GM12892 (cell line): ENCODE data around the gene IL1RAP.
"Not testable (repeated sequence)": the region's sequence is repeated elsewhere in the genome, so short reads cannot be mapped to it uniquely, and the experiment has no call there.

Experiments used
- DNase-seq: peaks from one replicate; pipeline ENCODE4 v3.0.0; 2011; ENCODE audit not compliant: insufficient read length
- FAIRE-seq: peaks from 2 replicates; lab custom pipeline; 2011; peaks lifted over from hg19 to GRCh38; lab: Jason Lieb, UNC
- POLR2A ChIP-seq: IDR thresholded peaks from 2 replicates; pipeline ENCODE4 v1.6.1; 2011; ENCODE audit warnings: low read depth, low read length, control low read depth
- POLR2AphosphoS5 ChIP-seq: IDR thresholded peaks from 2 replicates; pipeline ENCODE4 v1.6.1; 2011; ENCODE audit warnings: low read depth, low read length, control low read depth
- TAF1 ChIP-seq: IDR thresholded peaks from 2 replicates; pipeline ENCODE4 v1.6.1; 2011; ENCODE audit warnings: low read depth, mild to moderate bottlenecking, control low read depth, low read length, borderline replicate concordance

The IL1RAP gene

DNA sequence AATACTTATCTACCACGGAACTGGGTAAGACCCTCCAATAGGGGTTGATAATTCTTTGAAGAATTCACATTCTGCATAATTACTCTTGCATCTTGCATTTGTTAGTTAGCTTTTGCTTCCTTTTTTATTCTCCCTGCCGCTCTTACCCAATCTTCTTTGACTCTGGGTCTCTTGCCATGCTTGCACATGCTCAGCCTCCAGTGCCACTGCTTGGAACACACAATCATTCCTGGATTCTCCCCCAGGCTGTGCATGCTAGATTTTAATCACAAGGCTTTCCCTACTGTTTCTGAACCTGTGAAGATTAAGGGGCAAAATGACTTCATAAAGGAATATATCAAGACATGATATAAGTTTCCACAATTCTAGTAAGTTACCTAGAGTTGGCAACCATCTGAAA, 133.1 kb downstream of the IL1RAP start:
- FAIRE-seq (no peak), DNase-seq (no peak)
- TF ChIP-seq POLR2AphosphoS5 (no peak), TAF1 (no peak), POLR2A (no peak)

DNA sequence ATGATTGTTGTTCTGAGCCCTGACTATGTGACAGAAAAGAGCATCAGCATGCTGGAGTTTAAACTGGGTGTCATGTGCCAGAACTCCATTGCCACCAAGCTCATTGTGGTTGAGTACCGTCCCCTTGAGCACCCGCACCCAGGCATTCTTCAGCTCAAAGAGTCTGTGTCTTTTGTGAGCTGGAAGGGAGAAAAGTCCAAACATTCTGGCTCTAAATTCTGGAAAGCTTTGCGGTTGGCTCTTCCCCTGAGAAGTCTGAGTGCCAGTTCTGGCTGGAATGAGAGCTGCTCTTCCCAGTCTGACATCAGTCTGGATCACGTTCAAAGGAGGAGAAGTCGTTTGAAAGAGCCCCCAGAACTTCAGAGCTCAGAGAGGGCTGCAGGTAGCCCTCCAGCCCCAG, 142.0 kb downstream of the IL1RAP start:
- DNase-seq (no peak), FAIRE-seq (no peak)
- no peak for TF ChIP-seq TAF1
- no peak for TF ChIP-seq POLR2AphosphoS5
- TF ChIP-seq POLR2A: no peak

DNA sequence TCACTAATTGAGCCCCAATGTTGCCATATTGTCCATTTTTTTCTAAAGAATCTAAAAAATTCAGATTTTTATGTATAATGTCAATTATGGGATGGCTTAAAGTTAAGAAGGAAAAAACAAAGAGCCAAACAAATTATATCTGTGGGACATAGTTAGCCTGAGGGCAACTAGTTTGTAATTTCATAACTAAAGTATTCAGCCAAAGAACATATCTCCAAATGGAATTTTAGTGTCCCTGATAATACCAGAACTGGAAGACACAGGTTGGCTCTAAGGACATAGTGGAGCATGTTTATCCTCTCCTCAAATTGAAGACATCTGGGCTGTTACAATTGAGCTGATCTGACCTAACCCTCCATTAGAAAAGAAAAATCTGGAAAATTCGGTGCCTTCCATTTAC, 144.2 kb downstream of the IL1RAP start:
- DNase-seq (no peak), FAIRE-seq (no peak)
- TF ChIP-seq POLR2A: no peak
- no peak for TF ChIP-seq TAF1
- no peak for TF ChIP-seq POLR2AphosphoS5

DNA sequence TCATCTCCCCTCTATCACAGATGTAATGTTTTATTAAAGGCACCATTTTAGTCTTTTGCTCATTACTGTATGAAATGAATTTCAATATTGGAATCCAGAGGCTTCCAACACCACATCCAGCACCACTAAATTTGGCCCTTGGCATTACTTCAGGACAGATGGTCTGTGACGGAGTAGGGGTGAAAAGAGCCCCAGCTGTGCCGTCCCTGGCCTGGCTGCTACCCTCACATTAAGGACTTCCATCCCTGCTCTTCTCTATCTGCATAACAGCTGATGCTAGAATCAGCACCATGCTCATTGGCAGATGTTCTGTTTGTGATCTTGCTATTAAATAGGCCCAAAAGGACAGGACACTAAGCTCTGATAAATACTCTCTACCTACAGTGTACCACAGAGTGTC, 152.9 kb downstream of the IL1RAP start:
- DNase-seq: no peak
- no peak for FAIRE-seq
- TF ChIP-seq TAF1: no peak
- no peak for TF ChIP-seq POLR2AphosphoS5
- no peak for TF ChIP-seq POLR2A

DNA sequence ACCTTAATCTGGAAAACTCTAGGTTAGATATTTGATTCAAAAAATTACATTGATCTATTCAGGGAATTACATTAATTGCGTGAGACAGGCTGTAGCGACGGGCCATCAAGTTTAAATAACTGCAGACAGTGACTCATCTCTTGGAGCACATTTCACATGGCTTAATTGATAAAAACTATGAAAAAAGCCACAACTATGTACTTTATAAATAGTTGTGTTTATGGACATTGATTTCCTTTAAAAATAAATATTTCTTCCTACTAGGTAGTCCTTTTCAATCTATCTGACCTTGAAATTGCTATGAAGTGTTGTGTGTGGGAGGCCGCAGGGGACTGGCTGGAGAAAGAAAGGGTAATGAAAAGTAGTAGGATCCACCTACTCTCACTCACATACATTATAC, 157.8 kb downstream of the IL1RAP start:
- DNase-seq (no peak), FAIRE-seq (no peak)
- TF ChIP-seq POLR2A (no peak), POLR2AphosphoS5 (no peak), TAF1 (no peak)

DNA sequence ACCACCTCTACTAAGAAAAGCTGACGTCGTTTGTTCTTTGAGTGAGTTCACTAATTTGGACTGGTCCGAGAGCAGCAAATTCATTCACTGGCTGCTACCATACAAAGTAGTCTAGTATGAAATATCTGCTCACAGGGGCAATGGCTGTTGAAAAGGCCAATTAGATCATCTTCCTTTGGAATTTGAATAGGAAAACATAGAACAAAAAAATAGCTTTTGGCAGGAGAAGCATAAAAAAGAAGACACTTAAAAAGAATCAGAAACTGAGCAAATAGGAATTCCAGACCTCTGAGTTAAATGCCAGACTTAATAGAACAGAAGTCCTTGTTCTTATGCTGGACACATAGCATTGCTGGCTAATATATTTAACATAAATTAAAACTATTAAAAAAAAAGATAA, 159.3 kb downstream of the IL1RAP start:
- FAIRE-seq: no peak
- DNase-seq: no peak
- TF ChIP-seq POLR2AphosphoS5 (no peak), POLR2A (no peak), TAF1 (no peak)

DNA sequence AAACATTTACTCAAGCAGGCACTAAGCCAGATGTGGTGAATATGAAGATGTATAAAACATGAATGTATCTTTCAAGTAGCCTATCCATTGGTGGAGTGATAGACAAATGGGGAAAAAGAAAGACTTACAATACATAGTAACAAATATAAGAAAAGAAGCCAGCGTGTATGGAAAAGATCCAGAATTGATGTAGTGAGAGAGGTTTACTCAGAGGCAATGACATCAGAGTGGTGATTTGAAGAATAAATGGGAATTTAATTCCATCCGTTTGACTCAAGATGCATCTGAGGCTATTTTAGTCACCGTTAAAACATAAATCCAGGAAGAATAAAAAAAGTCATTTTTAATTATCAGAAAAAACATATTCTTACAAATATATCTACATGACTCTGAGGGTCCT, 162.6 kb downstream of the IL1RAP start:
- FAIRE-seq (no peak), DNase-seq (no peak)
- no peak for TF ChIP-seq POLR2A
- no peak for TF ChIP-seq TAF1
- TF ChIP-seq POLR2AphosphoS5: no peak

DNA sequence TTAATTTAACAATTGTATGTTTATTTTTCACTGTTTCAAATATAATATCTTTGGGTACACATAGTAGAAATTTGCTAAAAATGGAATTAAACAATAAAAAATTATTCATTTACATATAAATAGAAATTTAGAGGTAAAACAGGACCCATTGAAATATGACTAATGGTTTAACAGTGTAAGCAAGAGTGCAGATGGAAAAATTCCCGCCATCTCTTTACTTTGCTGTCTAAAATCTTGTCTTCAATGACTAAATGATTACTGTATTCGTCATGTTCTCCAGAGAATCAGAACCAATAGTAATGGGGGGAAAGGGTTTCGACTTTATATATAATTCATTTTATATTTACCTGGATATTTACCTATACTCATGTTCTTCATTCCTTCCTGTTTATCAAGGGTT, 163.1 kb downstream of the IL1RAP start:
- no peak for TF ChIP-seq POLR2AphosphoS5
- no peak for TF ChIP-seq TAF1
- no peak for TF ChIP-seq POLR2A
- FAIRE-seq: no peak
- DNase-seq: no peak

DNA sequence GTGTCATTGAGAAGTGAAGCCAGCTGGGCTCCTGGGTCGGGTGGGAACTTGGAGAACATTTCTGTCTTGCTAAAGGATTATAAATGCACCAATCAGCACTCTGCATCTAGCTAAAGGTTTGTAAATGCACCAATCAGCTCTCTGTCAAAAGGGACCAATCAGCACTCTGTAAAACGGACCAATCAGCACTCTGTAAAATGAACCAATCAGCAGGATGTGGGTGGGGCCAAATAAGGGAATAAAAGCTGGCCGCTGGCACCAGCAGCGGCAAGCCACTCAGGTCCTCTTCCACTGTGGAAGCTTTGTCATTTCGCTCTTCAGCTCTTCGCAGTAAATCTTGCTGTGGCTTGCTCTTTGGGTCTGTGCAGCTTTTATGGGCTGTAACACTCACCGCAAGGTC, 164.0 kb downstream of the IL1RAP start:
- not testable (repeated sequence) for FAIRE-seq, DNase-seq

DNA sequence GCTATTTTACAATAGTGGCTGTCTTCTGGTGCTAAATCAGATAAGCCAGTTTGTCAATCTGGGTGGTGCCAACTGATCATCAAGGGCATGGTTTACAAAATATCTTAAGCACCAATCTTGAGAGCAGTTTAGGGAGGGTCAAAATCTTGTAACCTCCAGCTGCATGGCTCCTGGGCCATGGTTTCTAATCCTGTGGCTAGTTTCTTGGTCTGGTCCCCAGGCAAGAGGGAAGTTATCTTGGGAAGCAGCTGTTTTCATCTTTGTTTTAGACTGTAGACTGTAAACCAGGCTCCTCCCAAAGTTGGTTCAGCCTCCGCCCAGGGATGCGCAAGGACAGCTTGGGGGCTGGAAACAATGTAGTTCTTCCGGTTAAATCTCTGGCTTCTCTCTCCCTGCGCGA, 166.8 kb downstream of the IL1RAP start:
- DNase-seq (no peak), FAIRE-seq (no peak)
- no peak for TF ChIP-seq TAF1
- TF ChIP-seq POLR2AphosphoS5: no peak
- no peak for TF ChIP-seq POLR2A

DNA sequence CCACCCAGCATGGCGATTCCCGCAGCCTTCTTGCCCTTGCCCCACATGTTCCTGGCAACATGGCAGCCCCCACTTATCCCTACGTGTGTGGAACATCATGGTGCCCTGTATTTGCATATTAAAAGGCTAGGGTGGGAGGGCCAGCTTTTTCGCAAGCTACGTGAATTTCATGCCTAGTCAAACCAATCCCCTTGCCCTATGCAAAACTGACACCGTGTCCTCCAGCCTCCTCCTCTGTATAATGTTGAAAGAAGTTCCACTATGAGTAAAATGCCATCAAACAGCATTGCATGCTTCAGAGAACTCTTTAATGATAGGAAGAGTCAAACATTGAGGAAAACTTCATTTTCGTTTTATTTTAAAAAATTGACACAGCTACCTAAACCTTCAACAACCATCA, 170.9 kb downstream of the IL1RAP start:
- FAIRE-seq: no peak

DNA sequence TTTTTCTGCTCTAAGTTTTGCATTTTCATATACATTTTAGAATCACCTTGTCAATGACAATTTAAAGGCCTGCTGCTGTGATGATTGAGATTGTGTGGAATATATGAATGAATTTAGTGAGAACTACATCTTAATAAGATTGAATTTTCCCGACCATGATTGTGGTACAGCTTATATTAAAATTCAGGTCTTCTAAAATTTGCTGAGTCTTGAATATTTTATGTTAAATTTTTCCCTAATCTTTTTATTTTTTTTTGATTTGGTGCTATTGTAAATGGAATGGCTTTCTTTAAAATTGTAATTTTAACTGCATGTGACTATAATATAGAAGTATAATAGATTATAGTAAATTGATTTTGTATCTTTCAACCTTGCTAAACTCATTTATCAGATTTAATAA, 172.1 kb downstream of the IL1RAP start:
- FAIRE-seq: no peak
- no peak for DNase-seq
- TF ChIP-seq TAF1: no peak
- no peak for TF ChIP-seq POLR2AphosphoS5
- no peak for TF ChIP-seq POLR2A

More for the DNA sequence above, 170.9 kb downstream of the IL1RAP start:
- no peak for TF ChIP-seq POLR2AphosphoS5
- no peak for TF ChIP-seq TAF1
- no peak for TF ChIP-seq POLR2A
- no peak for DNase-seq

DNA sequence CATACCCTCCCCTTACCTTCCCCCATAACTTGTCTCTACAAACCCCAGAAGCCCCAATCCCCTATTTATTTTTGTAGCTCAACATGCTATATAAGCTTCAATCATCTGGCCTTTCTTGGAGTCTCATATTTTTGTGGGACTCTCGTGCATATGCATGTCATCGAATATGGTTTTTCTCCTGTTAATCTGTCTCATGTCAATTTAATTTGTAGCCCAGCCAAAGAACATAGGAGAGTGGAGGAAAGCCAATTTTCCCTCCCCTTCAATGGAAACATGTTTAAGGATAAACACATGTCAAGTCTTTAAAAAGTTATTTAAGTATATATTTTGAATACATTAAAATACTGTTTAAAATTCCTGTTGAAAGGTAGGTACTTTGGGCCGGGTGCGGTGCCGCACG, 176.4 kb downstream of the IL1RAP start:
- FAIRE-seq (no peak), DNase-seq (no peak)
- TF ChIP-seq POLR2AphosphoS5 (no peak), TAF1 (no peak), POLR2A (no peak)

DNA sequence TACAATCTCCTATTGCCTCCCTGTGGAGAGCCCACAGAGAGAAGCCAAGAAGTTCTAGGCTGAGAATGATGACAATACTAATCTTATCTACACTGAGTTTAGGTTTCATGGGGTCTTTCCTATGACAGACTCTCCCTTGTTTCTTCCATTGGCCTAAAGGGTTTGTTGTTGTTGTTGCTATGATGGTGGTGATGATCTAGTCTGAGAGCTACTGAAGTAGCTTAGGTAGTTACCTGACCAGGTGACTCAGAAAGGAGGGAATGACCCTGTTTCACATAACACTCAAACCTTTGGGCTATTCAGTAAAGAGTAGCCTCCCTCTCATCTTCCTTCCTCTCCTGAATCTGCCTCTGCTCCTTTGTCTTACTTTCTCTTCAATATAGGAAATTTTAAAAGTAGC, 178.4 kb downstream of the IL1RAP start:
- TF ChIP-seq TAF1 (no peak), POLR2A (no peak), POLR2AphosphoS5 (no peak)
- FAIRE-seq (no peak), DNase-seq (no peak)
